OCI-LY3 (cell line): ENCODE measurements around the gene ADARB2.

Source experiments
- H2AFZ ChIP-seq: fragments of 200-600, 300-600 bp; shearing (Covaris generic); 2 replicates; pipeline ENCODE4 v1.6.0; 2014; ENCODE audit warnings: antibody characterized with exemption, low read depth, low read length
- H3K27ac ChIP-seq: fragments of 200-600, 300-600 bp; sonication (generic); 2 replicates; pipeline ENCODE4 v1.5.1; 2014; ENCODE audit warnings: mild to moderate bottlenecking, low read length, moderate library complexity, mixed read lengths
- H3K27me3 ChIP-seq: fragments of 200-600, 300-600 bp; sonication (generic); 2 replicates; pipeline ENCODE4 v1.6.1; 2014; ENCODE audit warnings: low read depth, low read length, mixed read lengths
- H3K36me3 ChIP-seq: fragments of 200-600, 300-600 bp; sonication (generic); replicated peaks from 2 replicates; pipeline ENCODE3; 2014; ENCODE audit warnings: low read depth, low read length, mixed read lengths
- H3K4me1 ChIP-seq: fragments of 300-600, 200-600 bp; sonication (generic); 2 replicates; pipeline ENCODE4 v1.6.1; 2014; ENCODE audit warnings: low read length, mixed read lengths
- H3K4me2 ChIP-seq: fragments of 200-600, 300-600 bp; sonication (generic); 2 replicates; pipeline ENCODE4 v1.6.1; 2014; ENCODE audit warnings: low read length, mixed read lengths
- H3K4me3 ChIP-seq: fragments of 300-600, 200-600 bp; sonication (generic); 2 replicates; pipeline ENCODE4 v1.5.1; 2014; ENCODE audit warnings: antibody characterized with exemption, mild to moderate bottlenecking, low read length, moderate library complexity
- H3K79me2 ChIP-seq: fragments of 300-600, 200-600 bp; shearing (Covaris generic); 2 replicates; pipeline ENCODE4 v1.6.1; 2014; ENCODE audit warnings: mild to moderate bottlenecking, low read length, mixed read lengths
- H3K9ac ChIP-seq: fragments of 300-600, 200-600 bp; shearing (Covaris generic); 2 replicates; pipeline ENCODE4 v1.6.0; 2014; ENCODE audit warnings: mild to moderate bottlenecking, low read length, moderate library complexity
- H3K9me3 ChIP-seq: fragments of 200-600, 300-600 bp; shearing (Covaris generic); 2 replicates; pipeline ENCODE4 v1.6.1; 2014; ENCODE audit warnings: low read length, mixed read lengths; ENCODE audit not compliant: insufficient read depth
- H4K20me1 ChIP-seq: fragments of 200-600, 300-600 bp; sonication (generic); 2 replicates; pipeline ENCODE4 v1.6.1; 2016; ENCODE audit warnings: low read length, mixed read lengths; ENCODE audit not compliant: insufficient read depth
- EZH2phosphoT487 ChIP-seq: fragments of 200-600 bp; shearing (Covaris generic); IDR thresholded peaks from 2 replicates; pipeline ENCODE4 v1.6.1; 2018; ENCODE audit warnings: antibody characterized with exemption, mixed run types, low read depth
- TF ChIP-seq, protein P1 (sequence below): fragments of 200-600, 300-600 bp; sonication (generic); IDR thresholded peaks from 2 replicates; pipeline ENCODE4 v1.5.1; 2014; ENCODE audit warnings: antibody characterized with exemption, low read length, low read depth

Gene ADARB2

DNA sequence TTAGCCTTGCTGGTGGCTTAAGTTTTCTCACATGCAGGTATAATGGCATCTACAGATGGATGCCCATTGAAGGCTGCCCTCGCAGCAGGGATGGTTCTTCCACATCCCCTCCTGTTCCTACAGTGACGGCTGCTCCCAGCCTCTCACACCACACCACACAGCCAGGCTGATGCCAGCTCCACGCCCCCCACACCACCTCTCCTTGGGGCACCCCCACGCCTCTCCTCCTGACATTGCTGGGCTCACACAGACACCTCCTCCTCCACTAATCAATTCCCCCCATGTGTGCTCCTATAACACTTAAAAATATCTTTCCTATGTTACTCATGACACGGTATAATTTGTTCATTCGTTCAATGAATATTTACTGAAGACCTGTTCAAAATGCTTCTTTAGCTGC, 437.1 kb downstream of the ADARB2 start:
- H3K27ac ChIP-seq, result no peak overlapping the region
- TF ChIP-seq, protein P1, sequence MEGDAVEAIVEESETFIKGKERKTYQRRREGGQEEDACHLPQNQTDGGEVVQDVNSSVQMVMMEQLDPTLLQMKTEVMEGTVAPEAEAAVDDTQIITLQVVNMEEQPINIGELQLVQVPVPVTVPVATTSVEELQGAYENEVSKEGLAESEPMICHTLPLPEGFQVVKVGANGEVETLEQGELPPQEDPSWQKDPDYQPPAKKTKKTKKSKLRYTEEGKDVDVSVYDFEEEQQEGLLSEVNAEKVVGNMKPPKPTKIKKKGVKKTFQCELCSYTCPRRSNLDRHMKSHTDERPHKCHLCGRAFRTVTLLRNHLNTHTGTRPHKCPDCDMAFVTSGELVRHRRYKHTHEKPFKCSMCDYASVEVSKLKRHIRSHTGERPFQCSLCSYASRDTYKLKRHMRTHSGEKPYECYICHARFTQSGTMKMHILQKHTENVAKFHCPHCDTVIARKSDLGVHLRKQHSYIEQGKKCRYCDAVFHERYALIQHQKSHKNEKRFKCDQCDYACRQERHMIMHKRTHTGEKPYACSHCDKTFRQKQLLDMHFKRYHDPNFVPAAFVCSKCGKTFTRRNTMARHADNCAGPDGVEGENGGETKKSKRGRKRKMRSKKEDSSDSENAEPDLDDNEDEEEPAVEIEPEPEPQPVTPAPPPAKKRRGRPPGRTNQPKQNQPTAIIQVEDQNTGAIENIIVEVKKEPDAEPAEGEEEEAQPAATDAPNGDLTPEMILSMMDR, result no peak
- TF ChIP-seq EZH2phosphoT487, result no peak

DNA sequence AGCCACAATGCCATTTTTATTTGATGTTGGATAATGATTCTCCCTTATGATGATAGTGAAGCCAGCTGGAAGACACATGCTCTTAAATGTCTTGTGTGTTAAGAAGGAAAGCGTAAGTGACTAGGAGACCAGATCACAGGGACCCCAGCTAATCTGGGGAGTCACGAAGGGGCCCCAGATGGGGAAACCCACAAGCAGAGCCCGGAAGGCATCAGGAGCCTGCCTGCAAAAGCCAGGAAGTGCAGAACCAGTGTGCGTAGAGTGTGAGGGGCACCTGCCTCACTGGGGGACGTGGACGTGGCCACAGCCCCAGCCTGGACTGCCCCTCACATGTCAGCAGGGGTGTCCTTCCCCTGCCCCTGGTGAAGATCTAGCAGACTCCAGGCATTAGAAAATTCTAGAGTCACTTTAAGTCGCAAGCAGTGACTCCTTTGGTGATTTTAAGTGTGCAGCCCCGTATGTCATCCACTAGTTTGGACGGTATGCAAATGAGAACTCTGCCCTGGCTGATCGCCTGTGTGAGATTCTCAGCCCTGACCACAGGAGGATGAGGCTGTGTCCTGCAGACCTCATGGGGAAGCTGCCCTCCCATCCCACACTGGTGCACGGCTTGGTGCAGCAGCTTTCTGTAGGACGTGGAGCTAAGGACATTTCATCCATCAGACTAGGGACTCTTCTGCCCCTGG, 438.1 kb downstream of the ADARB2 start:
- no peaks in the 10 kb centered on the region for H3K79me2 ChIP-seq
- no peak for TF ChIP-seq EZH2phosphoT487
- TF ChIP-seq, protein P1, result no peak
- H3K9me3 ChIP-seq, result no peaks in the 10 kb centered on the region
- no peak overlapping the region for H2AFZ ChIP-seq
- H3K4me2 ChIP-seq, result no peak overlapping the region
- no peak overlapping the region for H3K27ac ChIP-seq
- H4K20me1 ChIP-seq, result no peaks in the 10 kb centered on the region
- no peak overlapping the region for H3K4me3 ChIP-seq
- no peaks in the 10 kb centered on the region for H3K27me3 ChIP-seq
- H3K4me1 ChIP-seq, result no peaks in the 10 kb centered on the region
- H3K9ac ChIP-seq, result no peak overlapping the region
- H3K36me3 ChIP-seq, result no peaks in the 10 kb centered on the region

More for the DNA sequence above, 437.1 kb downstream of the ADARB2 start:
- H3K27me3 ChIP-seq, result no peaks in the 10 kb centered on the region
- no peaks in the 10 kb centered on the region for H3K36me3 ChIP-seq
- H2AFZ ChIP-seq, result no peak overlapping the region
- H3K4me2 ChIP-seq, result no peak overlapping the region
- H3K79me2 ChIP-seq, result no peaks in the 10 kb centered on the region
- H4K20me1 ChIP-seq, result no peaks in the 10 kb centered on the region
- no peaks in the 10 kb centered on the region for H3K4me1 ChIP-seq
- no peak overlapping the region for H3K9ac ChIP-seq
- H3K4me3 ChIP-seq, result no peak overlapping the region
- H3K9me3 ChIP-seq, result no peaks in the 10 kb centered on the region

DNA sequence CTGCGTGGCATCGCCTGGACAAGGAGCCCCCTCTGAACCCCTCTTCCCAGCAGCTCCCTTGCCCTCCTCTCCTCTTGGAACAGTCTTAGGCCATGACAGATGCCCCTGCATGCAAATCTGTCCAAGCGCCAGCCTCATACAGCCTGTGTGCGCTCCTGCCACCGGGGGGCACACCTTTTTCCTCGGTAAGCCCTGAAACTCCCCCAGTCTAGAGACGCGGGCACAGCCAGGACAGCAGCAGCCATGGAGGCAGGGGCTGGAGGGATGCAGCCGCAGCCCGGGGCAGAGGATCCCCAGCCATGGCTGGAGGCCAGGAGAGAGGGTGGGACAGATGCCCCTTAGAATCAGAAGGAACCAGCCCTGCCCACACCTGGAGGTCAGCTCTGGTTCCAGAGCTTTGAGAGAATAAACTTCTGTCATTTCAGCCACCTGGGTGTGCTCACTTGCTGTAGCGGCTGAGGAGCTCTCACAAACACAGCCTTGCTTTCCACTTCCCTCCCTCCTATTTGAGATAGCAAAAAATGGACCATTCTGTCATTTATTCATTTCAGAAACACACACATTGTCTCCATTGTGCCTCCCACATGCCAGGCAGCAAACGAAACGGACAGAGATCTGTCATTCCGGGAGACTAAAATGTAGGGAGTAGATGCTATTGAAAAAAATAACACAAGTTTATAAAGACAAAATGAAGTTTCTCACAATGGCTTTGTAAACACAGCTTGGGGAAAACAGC, 439.6 kb downstream of the ADARB2 start:
- no peak overlapping the region for H3K4me2 ChIP-seq
- no peak overlapping the region for H3K4me3 ChIP-seq
- no peaks in the 10 kb centered on the region for H3K4me1 ChIP-seq
- no peak overlapping the region for H3K9ac ChIP-seq
- no peak overlapping the region for H2AFZ ChIP-seq
- TF ChIP-seq, protein P1, result no peak
- TF ChIP-seq EZH2phosphoT487, result no peak
- H3K27ac ChIP-seq, result no peak overlapping the region
- H3K36me3 ChIP-seq, result no peaks in the 10 kb centered on the region
- H3K79me2 ChIP-seq, result no peaks in the 10 kb centered on the region
- no peaks in the 10 kb centered on the region for H3K9me3 ChIP-seq
- H4K20me1 ChIP-seq, result no peaks in the 10 kb centered on the region
- H3K27me3 ChIP-seq, result peaks cover 6% of the 10 kb centered on the region; the same call in 1 of the 2 replicates

DNA sequence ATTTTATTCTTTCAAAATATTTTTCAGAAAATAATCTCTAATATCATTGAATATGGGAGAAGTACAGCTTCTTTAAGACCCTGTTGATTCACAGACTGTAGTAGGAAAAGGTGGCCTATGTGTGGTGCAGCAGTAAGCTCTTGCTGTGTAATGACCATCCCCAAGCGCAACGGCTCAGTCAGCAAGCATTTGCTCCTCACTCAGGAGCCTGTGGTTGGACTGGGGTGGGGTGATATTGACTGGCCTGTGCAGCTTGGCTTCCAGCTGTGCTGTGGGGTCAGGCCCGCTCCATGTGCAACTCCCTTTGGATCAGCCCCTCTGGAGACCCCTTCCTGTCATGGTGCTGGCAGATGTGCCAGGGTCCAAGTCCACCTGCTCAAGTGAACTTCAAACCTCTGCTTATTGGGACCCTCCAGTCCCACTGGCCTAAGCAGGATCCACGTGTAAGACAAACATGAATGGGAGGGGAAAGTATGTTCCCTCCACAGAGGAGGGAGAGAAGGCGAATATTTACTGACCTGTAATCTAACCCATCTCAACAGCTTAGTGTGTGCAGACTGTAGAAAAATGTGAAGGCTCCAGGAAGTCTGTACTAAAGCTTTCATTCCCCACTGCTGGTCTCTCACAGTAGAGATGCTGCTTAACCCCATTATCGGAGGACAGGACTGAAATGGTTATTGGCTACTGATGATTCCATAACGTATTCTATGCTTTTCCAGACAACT, 441.4 kb downstream of the ADARB2 start:
- H3K4me2 ChIP-seq, result no peak overlapping the region
- H3K79me2 ChIP-seq, result no peaks in the 10 kb centered on the region
- H3K27ac ChIP-seq, result no peak overlapping the region
- H4K20me1 ChIP-seq, result no peaks in the 10 kb centered on the region
- TF ChIP-seq, protein P1, result no peak
- TF ChIP-seq EZH2phosphoT487, result no peak
- no peak overlapping the region for H3K4me3 ChIP-seq
- no peaks in the 10 kb centered on the region for H3K9me3 ChIP-seq
- H3K4me1 ChIP-seq, result no peaks in the 10 kb centered on the region
- H3K27me3 ChIP-seq, result peaks cover 6% of the 10 kb centered on the region; the same call in 1 of the 2 replicates
- H3K36me3 ChIP-seq, result no peaks in the 10 kb centered on the region
- H2AFZ ChIP-seq, result no peak overlapping the region
- no peak overlapping the region for H3K9ac ChIP-seq
